Neural progenitor cell (in vitro differentiated cells): Measurements from ENCODE around the gene TBCD.

Source experiments
- EZH2 ChIP-seq: fragments of 200-600 bp; sonication (generic); IDR thresholded peaks from 2 replicates; pipeline ENCODE4 v1.6.1; 2017; ENCODE audit warnings: antibody characterized with exemption, mild to moderate bottlenecking, moderate library complexity
- TF ChIP-seq, protein P1 (sequence below): fragments of 200-600 bp; sonication (generic); IDR thresholded peaks from 2 replicates; pipeline ENCODE4 v1.5.1; 2017; ENCODE audit warnings: antibody characterized with exemption, mild to moderate bottlenecking

DNA sequence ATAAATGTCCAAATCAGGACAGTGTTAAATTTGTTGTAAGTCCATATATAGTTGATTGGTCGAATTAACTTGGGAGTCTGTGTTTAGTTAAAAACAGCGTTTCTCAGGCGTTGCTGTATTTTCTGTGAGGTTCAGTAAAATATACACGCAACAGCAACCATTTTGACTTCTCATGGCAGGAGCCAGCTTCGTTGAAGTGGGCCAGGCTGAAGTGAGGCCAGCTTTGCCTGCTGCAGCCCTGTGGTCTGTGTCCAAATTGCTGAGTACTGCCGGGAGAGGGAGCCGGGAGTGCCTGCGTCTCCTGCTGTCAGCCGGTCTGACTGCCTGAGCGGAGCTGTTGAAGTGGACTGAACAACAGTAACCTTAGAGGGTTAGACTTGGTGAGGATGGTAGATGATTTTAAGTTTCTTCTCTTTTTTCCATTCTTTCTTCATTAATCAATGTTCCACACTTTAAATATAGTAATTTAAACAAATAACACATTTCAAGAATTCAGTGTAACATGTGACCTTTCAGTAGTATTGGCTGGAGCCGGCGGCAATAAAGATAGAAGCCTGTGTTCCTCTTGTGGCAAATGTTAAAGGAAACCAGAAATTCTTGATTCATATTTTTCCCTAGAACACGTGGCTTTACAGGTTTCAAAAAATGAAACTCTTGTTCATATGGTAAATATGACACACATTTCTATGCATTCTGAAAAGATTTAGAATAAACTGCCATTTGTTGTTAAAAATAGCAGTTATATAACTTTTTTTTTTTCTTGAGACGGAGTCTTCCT lies 124.9 kb downstream of the TBCD start:
- TF ChIP-seq, protein P1, sequence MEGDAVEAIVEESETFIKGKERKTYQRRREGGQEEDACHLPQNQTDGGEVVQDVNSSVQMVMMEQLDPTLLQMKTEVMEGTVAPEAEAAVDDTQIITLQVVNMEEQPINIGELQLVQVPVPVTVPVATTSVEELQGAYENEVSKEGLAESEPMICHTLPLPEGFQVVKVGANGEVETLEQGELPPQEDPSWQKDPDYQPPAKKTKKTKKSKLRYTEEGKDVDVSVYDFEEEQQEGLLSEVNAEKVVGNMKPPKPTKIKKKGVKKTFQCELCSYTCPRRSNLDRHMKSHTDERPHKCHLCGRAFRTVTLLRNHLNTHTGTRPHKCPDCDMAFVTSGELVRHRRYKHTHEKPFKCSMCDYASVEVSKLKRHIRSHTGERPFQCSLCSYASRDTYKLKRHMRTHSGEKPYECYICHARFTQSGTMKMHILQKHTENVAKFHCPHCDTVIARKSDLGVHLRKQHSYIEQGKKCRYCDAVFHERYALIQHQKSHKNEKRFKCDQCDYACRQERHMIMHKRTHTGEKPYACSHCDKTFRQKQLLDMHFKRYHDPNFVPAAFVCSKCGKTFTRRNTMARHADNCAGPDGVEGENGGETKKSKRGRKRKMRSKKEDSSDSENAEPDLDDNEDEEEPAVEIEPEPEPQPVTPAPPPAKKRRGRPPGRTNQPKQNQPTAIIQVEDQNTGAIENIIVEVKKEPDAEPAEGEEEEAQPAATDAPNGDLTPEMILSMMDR = peak; percentile 47
- TF ChIP-seq EZH2 = no peak
